Measurements from ENCODE around the gene CFAP299.
"Not testable (repeated sequence)": the region's sequence is repeated elsewhere in the genome, so short reads cannot be mapped to it uniquely, and the experiment has no call there.

Gene CFAP299

DNA sequence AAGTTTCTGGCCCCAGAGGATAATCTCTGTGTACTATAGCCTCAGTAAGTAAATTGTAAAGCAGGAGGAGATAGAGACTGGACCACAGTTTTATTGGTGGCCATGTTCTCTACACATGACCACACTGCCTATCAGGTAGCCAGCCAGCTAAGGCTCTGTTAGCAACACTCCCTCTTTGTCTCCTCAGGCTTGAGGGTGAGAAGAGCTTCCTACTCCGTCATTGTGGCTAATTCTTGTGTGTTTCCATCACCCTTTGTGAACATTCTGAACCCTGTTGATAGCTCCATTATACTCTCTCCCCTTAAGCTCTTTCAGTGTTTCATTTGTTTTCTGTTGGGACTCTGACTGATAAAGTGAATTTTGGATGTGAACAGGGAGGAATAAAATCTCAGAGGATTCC, 233.4 kb downstream of the CFAP299 start:
- FAIRE-seq (no peak), DNase-seq (ENCODE audit: extremely low spot score, insufficient read length, low read depth) (no peak)

DNA sequence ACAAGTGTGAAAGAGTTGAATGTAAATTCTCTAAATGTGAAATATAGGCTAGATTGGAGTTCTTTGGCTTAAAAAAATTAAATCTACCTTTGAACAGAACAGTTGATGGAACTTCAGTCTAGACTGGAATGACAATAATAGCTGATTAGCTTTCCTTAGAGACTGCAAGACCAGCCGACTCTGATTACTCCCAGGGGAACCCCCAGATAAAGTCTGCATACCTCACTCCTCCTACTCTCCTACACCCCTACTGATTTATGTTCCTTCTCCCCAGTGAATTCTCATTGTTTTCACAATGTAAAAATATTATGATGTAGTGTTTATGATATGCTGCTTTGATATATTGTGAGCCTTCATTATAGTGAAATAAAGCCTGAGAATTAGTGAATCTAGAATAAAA, 241.3 kb downstream of the CFAP299 start:
- FAIRE-seq (no peak), DNase-seq (ENCODE audit: extremely low spot score, insufficient read length, low read depth) (no peak)

DNA sequence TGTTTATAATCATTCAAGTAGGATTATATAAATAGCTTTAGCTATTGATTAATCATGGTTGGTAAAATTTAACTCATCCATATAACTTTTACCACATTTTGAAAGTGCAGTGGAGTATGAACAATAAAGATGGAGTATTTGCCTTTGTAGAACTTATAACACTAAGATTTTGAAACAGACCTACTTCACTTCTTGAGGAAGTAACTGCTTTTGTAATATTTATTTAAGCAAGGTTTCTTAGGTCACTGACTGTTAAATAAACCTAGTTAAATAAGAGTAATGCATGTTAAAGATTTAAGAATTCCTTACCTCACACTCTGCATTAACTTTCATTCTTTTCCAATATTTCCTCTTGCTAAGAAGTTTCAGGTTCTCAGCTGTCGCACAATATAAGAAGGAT, 242.5 kb downstream of the CFAP299 start:
- no peak for DNase-seq (ENCODE audit: extremely low spot score, insufficient read length, low read depth)
- FAIRE-seq: no peak

DNA sequence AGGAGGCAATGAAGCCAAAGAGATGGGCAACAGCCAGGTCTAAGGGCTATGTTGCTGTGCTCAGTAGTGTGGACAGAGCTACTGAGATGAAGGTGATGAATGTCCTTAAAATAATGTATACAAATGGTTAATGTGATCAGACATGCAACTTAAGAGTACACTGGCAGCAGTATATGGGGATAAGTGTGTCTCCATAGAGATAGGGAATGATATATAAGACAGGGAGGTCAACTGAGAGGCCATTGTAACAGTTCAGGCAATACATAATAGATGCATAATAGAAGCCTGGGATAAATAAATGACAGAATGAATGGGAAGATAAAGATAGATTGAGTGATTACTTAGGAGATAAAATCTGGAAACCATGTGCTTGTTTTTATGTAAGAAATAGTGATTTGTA, 250.0 kb downstream of the CFAP299 start:
- DNase-seq (ENCODE audit: extremely low spot score, insufficient read length, low read depth) (no peak), FAIRE-seq (no peak)

DNA sequence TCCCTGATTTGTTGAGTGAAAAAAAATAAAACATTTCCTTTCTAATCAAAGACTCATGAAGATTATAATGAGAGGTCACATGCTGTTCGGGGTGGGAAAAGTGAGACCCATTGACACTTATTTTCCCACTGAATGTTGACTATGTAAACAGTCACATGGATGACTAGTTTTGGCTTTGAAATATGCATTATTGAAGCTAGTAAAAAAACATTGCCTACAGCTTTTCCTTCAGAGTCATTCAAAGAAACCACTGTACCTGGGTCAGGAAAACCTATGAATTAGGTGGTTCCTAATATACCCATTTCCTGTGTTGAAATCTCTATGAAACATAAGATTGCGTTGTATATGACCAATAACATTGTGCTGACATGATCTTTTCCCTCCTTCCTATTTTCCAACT, 251.2 kb downstream of the CFAP299 start:
- DNase-seq (ENCODE audit: extremely low spot score, insufficient read length, low read depth) (no peak), FAIRE-seq (no peak)

DNA sequence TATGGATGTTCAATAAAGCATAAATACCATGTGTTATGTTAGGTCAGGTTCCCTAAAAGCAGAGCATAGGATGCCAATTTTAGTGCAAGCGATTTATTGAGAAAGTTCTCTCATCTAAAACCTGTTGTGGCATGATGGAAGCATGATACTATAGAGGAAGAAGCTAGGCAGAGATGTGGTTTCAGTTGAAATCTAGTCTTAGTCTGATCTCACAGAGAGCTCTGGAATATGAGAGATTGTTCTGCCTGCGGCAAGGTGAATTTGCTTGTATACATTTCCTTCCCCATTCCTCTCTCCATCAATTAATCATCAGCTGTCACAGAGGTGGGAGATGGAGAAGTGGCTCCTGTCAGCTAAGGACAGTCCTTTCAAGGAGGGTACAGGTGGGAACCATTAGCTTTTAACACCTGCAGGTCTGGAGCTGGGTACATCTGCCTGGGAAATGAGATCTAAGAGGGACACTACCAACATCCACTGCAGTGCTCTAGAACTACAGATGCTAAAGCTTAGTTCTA, 252.4 kb downstream of the CFAP299 start:
- FAIRE-seq (no peak), DNase-seq (ENCODE audit: extremely low spot score, insufficient read length, low read depth) (no peak)

DNA sequence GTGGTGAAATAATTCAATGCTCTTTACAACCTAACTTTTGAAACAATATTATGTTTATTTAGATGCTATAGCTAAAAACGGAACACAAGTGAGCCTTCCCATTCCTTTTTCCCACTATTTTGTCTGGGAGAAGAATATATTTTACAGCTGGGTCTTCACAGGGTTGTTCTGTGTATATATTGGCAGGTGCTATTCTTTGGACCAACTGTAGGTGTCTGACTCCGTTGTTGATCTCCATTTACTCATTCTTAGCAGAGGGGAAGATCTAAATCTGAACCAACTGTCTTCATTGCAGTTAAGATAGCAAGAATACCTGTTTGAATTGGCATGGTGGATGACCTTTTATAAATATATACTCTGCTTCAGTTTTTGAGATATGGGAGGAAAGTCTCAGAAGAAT, 257.4 kb downstream of the CFAP299 start:
- DNase-seq (ENCODE audit: extremely low spot score, insufficient read length, low read depth): no peak
- no peak for FAIRE-seq

DNA sequence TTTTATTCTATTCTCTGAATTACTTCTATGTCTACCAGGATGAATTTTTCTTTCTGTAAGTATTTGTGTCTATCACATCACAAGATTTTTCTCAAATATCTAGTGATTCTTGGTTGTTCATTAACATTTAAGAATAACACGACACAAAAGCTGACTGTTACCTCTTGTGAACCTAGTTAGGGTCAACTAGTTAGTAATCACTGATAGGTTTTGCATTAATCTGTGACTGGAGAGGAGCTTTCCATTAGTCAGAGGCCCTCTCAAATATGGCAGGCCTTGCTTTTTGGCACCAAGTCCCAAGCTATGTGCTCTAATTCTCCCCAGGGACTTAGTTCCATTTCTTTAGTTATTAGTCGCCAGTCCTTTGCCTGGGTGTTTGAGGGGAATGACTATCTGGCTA, 259.2 kb downstream of the CFAP299 start:
- FAIRE-seq (no peak), DNase-seq (ENCODE audit: extremely low spot score, insufficient read length, low read depth) (no peak)

DNA sequence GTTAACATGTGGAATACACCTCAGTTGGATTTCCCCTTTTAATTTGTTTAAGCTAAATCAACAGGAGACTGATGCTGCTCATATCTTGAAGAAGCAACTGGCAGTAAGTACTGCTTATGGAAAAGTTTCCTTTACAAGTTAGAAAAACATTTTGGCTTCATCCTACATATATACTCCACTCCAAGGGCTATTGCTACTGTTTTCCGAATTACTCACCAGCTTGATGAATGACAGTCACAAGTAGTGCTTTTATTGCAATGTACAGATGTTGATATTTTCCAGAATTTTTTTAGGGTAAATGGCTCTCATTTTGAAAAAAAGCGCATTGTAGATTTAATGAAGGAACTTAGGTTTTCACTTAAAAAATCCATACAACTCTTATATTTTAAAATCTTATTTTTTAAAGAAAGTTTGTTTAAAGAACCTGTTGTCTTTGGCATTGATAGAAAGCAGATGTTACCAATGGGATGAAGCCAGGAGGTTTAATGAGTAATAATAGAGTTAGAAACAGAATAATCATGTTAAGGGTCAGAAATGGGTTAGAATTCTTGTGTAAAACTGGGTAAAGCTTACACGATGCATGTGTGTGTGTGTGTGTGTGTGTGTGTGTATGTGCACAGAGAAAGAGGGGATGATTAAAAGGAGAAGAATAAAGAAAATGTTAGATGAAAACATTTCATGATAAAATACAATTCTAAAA, 272.9 kb downstream of the CFAP299 start:
- FAIRE-seq: peak; percentile 31
- DNase-seq (ENCODE audit: extremely low spot score, insufficient read length, low read depth): no peak

DNA sequence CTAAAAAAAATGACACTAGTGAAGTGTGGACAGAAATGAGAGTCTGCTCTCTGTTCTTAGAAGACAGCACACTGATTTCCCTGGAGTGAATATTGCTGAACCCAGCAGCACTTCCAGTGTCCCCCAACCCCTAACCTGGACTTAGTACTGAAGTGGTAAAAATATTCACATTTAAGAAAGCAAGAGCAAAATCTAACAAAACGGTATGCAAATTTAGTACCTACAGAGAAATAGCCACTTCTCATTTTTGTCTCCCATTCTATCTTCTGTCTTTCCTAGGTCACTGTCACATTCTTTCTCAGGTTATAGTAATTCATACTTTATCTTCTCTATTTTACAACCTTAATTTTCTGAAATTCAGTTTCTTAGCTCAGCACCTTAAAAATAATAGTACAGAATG, 274.7 kb downstream of the CFAP299 start:
- no peak for DNase-seq (ENCODE audit: extremely low spot score, insufficient read length, low read depth)
- peak; percentile 50 for FAIRE-seq

DNA sequence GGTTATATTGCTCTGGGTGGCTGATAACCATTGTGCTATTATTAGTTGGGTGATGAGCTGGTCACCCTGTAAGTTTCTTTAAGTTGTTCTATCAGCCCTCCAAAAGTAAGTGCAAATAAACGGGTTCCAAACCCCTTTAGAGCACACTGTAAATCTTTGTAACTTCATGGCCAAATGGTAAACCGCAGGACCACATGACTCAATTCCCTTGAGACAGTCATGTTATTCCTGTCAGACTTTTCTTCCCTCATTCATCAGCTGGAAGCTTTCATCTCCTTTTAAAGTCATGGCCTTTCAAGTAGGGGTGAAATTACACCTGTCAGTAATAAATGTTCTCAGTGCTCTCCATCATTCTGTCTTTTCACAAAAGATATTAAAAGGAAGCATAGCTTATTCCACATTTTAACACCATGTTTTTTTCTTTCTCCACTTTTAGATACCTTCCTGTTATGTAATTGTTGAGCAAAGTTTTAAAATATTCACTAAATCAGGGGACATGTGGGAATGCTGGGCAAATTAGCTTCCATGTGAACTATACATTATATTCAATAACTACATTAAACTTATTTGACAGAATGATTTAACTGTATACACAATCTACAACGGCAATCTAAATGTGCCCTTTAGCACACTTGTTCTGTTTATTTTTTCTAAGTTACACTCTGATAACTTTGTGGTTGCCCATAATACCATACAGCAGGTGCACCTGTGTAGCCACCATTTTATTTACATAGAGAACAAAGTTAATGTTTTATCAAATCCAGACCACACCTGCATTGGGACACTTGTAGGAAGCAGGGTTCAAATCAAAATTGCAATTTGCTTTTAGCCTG, 275.5 kb downstream of the CFAP299 start:
- FAIRE-seq: peak; percentile 87
- DNase-seq (ENCODE audit: extremely low spot score, insufficient read length, low read depth): no peak

DNA sequence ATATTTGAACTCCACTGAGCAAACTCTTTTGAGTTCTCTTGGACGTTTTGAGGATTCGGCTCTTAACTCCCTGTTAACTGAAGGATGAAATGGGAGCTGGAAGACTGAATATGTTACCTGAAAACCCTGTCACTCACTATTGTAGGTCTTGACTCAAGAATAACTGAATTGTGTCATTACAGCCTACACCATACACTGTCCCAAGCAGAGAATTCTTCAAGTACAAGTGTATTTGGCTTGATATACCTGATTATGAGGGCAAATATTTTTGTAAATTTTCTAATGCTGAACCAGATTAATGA, 276.1 kb downstream of the CFAP299 start:
- DNase-seq (ENCODE audit: extremely low spot score, insufficient read length, low read depth) (no peak), FAIRE-seq (no peak)

DNA sequence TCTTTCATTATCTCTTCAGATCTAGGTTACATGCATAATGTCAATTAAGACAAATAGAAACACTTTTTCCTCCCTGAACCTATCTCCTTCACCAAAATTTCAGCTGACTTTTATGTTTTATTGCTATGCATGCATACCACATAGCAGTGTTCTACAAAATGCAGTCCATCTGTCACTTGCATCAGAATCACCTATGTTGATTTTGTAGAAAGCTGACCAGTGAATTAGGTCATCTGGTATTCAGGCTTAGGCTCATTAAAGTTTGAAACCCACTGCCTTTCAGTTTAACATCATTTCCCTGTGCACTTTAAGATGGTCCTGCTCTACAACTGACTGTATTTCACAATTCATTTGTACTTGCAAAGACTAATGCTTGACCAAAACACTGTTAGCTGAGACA, 277.9 kb downstream of the CFAP299 start:
- FAIRE-seq (no peak), DNase-seq (ENCODE audit: extremely low spot score, insufficient read length, low read depth) (no peak)

DNA sequence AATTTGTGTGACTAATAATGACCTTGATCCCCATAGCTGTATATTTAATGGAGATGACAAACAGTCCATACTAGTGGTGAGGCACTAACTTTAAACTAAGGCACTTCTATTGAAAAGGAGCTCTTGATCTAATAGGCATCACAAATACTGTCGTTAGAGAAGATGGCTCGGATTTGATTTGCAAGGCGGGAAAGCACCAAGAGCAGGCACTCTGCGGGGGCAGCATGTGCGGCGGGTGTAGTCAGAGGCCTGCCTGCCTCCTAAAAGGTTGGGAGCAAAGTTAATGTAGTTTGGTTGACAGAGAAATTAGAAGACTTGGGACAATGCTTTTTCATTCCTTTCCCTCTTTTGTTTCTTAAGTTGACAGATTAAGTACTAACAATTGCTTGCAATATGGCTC, 278.8 kb downstream of the CFAP299 start:
- no peak for DNase-seq (ENCODE audit: extremely low spot score, insufficient read length, low read depth)
- FAIRE-seq: no peak

DNA sequence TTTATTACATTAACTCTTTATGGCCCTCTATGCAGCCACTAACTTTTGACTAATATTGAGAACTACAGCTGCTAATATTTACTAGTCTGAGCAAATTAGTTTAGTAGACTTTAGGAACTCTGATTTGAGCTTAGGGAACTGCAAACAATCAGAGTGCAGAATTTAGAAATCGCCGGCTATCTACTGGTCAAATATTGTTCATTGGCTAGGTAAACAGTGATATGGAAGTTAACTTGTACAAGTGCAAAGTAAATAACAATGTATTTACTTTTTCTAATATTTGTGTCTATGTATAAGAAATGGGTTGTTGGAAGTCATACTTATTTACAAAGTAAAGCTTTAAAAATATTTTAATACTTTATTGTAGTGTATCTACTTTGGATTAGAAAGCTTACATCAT, 279.6 kb downstream of the CFAP299 start:
- FAIRE-seq (no peak), DNase-seq (ENCODE audit: extremely low spot score, insufficient read length, low read depth) (no peak)

DNA sequence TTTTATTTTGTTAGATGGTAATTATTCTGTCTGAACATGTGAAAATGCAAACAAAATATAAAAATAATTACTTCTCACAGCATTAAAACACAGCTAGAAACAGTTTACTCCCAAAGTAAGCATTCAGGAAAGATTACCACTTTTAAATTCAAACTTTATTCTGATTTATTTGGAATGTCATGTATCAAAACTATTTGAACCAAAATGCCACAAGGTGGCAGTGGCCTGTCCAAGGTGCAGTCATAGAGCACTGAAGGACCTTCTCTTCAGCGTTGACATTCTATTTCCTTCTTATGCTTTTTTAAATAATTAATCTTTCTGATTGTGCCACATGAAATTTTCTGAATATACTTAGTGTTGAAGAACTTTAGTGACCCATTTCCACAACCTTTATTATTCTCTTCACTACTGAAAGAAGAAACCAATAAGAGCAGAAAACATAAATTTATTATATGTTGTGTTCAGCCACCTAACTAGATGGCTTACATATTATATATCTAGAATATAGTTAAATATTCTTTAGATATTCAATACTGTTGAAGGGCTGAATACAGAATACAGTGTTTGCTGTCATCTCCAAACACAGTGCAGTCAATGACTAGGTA, 283.6 kb downstream of the CFAP299 start:
- no peak for DNase-seq (ENCODE audit: extremely low spot score, insufficient read length, low read depth)
- peak; percentile 66 for FAIRE-seq

DNA sequence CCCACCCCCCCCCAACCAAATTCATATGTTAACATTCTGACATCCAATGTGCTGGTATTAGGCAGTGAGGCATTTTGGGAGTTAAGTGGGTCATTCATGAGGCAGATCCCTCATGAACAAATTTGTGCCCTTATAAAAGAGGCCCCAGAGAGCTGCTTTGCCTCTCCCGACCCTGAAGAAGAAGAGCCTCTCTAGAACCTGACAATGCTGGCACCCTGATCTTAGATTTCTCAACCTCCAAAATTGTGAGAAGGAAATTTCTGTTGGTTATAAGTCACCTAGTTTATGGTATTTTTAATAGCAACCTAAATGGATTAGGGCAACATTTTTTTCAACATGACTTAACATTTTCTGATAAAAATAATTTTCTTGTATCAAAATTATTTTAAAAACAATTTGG, 296.3 kb downstream of the CFAP299 start:
- DNase-seq (ENCODE audit: extremely low spot score, insufficient read length, low read depth) (no peak), FAIRE-seq (no peak)

DNA sequence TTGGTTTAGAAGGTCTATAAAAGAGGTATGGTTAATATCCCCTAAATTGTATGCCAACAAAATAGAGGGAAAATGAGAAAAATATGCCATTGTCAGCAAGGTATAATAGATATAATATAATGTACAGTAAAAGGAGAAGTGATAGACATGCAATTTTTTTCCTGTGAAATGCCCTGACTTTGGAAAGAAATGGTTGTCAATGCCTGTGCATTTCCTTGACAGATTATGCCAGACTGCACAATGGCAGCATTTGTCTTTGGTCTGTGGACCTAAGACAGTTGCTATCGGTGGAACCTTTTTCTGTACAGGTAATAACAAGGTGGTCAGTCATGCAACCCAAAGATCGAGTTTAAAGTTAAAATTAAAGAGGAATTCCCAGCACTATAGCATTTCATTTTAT, 301.7 kb downstream of the CFAP299 start:
- no peak for DNase-seq (ENCODE audit: extremely low spot score, insufficient read length, low read depth)
- no peak for FAIRE-seq

DNA sequence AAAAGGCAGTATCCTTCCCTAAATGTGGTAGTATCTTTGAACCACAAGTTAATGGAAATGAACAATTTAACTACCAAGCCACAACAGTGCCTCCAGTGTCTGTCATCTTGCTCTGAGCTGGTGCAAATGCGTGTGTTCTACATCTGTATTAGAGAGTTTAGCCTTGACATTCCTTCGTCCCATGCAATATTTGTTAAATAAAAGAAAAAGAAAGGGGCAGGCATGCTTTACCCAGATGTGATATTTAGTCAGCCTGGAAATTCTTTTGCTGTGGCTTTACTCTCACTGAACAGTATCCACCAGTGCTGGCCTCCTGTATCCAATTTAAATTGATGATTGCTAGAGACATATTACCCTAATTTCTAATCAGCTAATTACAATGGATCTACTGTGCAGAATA, 310.5 kb downstream of the CFAP299 start:
- no peak for FAIRE-seq
- DNase-seq (ENCODE audit: extremely low spot score, insufficient read length, low read depth): no peak

DNA sequence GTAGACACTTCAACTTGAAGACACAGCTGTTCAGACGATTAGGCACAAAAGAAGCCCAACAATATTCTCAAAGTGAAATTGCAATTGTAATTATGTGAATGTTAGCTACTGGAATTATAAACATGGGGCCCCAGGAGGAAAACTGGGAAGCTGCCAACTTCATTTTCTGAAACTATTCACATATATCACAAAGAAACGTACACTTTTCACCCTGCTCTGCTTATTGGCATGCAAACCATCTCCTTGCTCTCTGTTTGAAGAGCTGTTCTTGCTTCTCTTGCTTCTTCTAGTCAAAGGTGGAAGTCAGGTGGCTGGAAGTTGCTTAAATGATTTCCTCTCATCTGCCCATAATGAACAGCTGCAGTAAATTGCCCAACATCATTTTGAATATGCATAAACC, 320.1 kb downstream of the CFAP299 start:
- DNase-seq (ENCODE audit: extremely low spot score, insufficient read length, low read depth) (no peak), FAIRE-seq (no peak)

DNA sequence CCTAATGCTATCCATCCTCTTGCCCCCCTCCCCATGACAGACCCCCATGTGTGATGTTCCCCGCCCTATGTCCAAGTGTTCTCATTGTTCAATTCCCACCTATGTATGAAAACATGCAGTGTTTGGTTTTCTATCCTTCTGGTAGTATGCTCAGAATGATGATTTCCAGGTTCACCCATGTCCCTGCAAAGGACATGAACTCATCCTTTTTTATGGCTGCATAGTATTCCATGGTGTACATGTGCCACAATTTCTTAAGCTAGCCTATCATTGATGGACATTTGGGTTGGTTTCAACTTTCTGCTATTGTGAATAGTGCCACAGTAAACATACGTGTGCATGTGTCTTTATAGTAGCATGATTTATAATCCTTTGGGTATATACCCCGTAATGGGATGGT, 334.6 kb downstream of the CFAP299 start:
- not testable (repeated sequence) for DNase-seq (ENCODE audit: extremely low spot score, insufficient read length, low read depth); FAIRE-seq
